Type B pancreatic cell (in vitro differentiated cells): ENCODE data around the gene CREBRF. TPM values are rescaled to one million over a fixed set of nuclear protein-coding genes. Genes with fewer than 3 reads are reported as not detected.

Source experiments
- DNase-seq: peaks from one replicate; pipeline ENCODE4 v3.0.0; 2021; ENCODE audit warnings: mixed read lengths; ENCODE audit not compliant: unreplicated experiment; ENCODE audit errors: extremely low spot score
- H3K27ac Mint-ChIP-seq: 2 replicates; pipeline ENCODE4 v1.8.0; 2021; ENCODE audit warnings: mild to moderate bottlenecking, mixed read lengths
- H3K27me3 Mint-ChIP-seq: 2 replicates; pipeline ENCODE4 v1.8.0; 2021; ENCODE audit warnings: mixed read lengths
- H3K36me3 Mint-ChIP-seq: 2 replicates; pipeline ENCODE4 v1.8.0; 2021; ENCODE audit warnings: mixed read lengths
- H3K4me1 Mint-ChIP-seq: one replicate; pipeline ENCODE4 v1.8.0; 2021; ENCODE audit warnings: mixed read lengths; ENCODE audit not compliant: unreplicated experiment
- H3K4me3 Mint-ChIP-seq: 2 replicates; pipeline ENCODE4 v1.8.0; 2021; ENCODE audit warnings: mild to moderate bottlenecking, mixed read lengths
- H3K9me3 Mint-ChIP-seq: 2 replicates; pipeline ENCODE4 v1.8.0; 2021; ENCODE audit warnings: mixed read lengths
- total RNA-seq: library from RNA; stranded (reverse); gene quantifications from 2 replicates; pipeline ENCODE4 v1.2.1, GENCODE V29; 2021; ENCODE audit warnings: low replicate concordance
- TF ChIP-seq, protein P1 (sequence below): fragments of 200-600 bp; sonication (generic); conservative IDR thresholded peaks from 2 replicates; pipeline ENCODE4 v1.5.0; 2021; ENCODE audit warnings: antibody characterized with exemption, mild to moderate bottlenecking

The CREBRF gene
- total RNA-seq, 1 donor from 2014 or later: 11.9 TPM

DNA sequence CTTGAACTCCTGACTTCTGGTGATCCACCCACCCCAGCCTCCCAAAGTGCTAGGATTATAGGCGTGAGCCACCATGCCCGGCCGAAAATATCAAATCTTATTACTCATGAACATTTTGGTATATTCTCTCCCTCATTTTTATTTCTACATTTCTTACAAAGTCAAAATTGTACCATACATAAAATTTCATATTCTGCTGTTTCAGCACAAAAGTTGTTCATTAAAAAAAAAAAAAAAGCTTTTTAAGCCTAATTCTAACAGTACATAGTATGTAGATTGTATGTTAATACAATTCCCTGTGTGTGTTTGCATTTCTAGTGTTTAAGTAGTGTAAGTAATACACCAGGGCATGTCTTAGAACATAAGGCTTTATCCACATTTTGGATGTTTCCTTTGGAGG lies 103.1 kb downstream of the CREBRF start:
- no peak overlapping the region for H3K27ac Mint-ChIP-seq
- H3K36me3 Mint-ChIP-seq: peaks cover 5% of the 10 kb centered on the region
- no peak for DNase-seq
- no peaks in the 10 kb centered on the region for H3K9me3 Mint-ChIP-seq
- H3K4me1 Mint-ChIP-seq: no peaks in the 10 kb centered on the region
- TF ChIP-seq, protein P1, sequence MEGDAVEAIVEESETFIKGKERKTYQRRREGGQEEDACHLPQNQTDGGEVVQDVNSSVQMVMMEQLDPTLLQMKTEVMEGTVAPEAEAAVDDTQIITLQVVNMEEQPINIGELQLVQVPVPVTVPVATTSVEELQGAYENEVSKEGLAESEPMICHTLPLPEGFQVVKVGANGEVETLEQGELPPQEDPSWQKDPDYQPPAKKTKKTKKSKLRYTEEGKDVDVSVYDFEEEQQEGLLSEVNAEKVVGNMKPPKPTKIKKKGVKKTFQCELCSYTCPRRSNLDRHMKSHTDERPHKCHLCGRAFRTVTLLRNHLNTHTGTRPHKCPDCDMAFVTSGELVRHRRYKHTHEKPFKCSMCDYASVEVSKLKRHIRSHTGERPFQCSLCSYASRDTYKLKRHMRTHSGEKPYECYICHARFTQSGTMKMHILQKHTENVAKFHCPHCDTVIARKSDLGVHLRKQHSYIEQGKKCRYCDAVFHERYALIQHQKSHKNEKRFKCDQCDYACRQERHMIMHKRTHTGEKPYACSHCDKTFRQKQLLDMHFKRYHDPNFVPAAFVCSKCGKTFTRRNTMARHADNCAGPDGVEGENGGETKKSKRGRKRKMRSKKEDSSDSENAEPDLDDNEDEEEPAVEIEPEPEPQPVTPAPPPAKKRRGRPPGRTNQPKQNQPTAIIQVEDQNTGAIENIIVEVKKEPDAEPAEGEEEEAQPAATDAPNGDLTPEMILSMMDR: no peak
- H3K4me3 Mint-ChIP-seq: no peak overlapping the region
- H3K27me3 Mint-ChIP-seq: no peaks in the 10 kb centered on the region

DNA sequence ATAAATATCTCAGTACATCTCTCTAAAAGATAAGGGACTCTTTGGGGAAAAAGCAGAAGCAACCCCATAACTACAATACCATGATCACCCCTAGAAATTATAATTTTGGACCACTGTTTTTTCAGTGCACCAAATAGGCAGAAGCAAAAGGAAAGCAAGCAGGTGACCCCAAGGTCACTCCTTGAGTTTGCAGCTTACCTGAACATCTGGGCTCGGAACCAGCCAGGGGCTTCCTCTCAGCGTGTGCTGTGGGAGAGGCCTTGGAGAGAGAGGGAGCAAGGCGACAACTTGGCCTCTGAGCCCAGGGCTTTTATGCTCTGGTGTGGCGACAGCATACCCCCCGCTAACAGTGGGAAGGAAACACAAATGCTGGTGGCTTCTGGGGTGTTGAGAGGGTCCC lies 105.0 kb downstream of the CREBRF start:
- no peaks in the 10 kb centered on the region for H3K4me1 Mint-ChIP-seq
- no peak overlapping the region for H3K27ac Mint-ChIP-seq
- DNase-seq: no peak
- H3K9me3 Mint-ChIP-seq: no peaks in the 10 kb centered on the region
- TF ChIP-seq, protein P1: no peak
- H3K36me3 Mint-ChIP-seq: peaks cover 5% of the 10 kb centered on the region
- no peaks in the 10 kb centered on the region for H3K27me3 Mint-ChIP-seq
- no peak overlapping the region for H3K4me3 Mint-ChIP-seq

DNA sequence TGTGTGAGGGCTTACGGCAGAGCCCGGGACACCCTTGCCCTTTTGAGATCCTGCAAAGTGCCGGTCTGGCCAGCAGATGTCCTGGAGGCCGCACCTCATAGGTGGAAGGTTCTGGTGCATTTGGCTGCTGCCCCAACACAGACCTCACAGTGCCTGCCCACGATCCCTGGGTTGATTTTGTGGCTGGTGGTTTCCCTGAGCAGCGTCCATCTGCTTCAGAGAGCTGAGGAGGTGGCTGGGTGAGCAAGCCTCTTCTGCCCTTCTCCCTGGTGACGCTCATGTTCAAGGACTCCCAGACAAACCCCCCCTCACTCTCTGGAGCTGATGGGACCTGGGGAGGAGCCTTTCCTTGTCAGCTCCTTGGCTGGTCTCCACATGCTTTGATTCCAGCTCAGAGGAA lies 107.1 kb downstream of the CREBRF start:
- no peak for DNase-seq
- Mint-ChIP-seq H3K4me1 (no peaks in the 10 kb centered on the region), H3K4me3 (no peak overlapping the region), H3K27ac (no peak overlapping the region), H3K9me3 (no peaks in the 10 kb centered on the region), H3K36me3 (peaks cover 5% of the 10 kb centered on the region), H3K27me3 (no peaks in the 10 kb centered on the region)
- TF ChIP-seq, protein P1: no peak

DNA sequence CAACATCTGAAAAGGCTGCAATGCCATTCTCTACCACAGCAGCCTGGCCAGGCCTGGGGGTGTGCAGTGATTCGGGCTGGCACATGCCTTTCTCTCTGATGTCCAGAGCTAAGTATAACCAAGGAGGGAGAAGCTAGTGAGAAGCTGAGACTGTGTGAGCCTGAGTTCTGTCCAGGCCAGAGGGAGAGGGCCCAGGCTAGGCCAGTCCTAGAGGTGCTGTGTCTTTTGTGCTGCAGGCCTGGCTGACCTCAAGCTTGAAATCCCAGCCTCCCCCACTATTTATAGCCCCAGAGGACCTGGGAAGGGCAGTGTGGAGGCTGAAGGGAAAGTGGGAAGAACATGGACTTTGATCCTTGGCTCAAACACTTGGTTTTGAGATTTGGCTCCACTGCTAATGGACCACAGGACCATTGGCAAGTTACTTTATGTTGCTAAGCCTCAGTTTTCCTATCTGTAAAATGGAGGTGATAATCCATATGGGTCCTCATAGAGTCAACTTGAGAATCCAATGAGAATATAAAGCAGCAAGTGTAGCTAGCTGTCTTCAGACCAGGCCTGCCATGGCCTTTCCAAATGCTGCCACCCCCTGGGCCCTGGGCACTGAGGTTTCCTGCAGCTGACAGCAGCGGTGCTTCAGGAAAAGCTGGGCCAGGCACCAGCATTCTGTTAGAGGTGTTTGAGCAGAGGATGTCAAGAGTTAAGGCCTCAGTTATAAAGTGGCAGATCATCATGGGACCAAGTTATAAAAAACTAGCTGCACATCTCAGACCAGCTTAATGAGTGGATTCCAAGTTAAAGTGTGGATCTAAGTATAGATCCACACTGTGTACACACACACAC lies 109.2 kb downstream of the CREBRF start:
- no peaks in the 10 kb centered on the region for H3K9me3 Mint-ChIP-seq
- H3K27ac Mint-ChIP-seq: no peak overlapping the region
- TF ChIP-seq, protein P1: no peak
- DNase-seq: no peak
- no peaks in the 10 kb centered on the region for H3K4me1 Mint-ChIP-seq
- H3K36me3 Mint-ChIP-seq: peaks cover 5% of the 10 kb centered on the region
- H3K27me3 Mint-ChIP-seq: no peaks in the 10 kb centered on the region
- H3K4me3 Mint-ChIP-seq: no peak overlapping the region

DNA sequence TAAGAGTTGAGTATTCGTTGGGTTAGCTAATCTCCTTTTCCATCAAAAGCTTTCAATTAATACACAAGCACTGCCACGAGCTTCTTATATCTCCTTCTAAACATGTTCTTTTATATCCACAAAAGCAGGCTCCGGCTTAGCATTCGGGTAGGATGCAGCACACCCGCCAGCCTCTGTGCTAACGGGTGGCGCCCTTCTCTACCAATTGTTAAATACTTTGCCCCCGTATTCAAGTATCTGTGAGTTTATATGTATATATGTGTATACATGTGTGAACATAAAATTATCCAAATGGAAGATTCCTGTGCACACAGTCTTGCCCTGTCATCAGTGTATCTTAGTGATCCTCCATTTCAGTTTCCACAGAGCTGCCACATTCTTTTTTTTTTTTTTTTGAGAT lies 116.0 kb downstream of the CREBRF start:
- TF ChIP-seq, protein P1: no peak
- Mint-ChIP-seq H3K9me3 (no peaks in the 10 kb centered on the region), H3K36me3 (no peaks in the 10 kb centered on the region), H3K27ac (no peak overlapping the region), H3K4me3 (no peak overlapping the region), H3K27me3 (no peaks in the 10 kb centered on the region), H3K4me1 (no peaks in the 10 kb centered on the region)
- DNase-seq: no peak
